LNCAP (cell line): ENCODE measurements around the gene SCFD1.

Source experiments
- TF ChIP-seq, protein P1 (sequence below): fragments of 450-650 bp; IDR thresholded peaks from 2 replicates; pipeline ENCODE4 v1.5.1; 2017; ENCODE audit warnings: mild to moderate bottlenecking

The SCFD1 gene

DNA sequence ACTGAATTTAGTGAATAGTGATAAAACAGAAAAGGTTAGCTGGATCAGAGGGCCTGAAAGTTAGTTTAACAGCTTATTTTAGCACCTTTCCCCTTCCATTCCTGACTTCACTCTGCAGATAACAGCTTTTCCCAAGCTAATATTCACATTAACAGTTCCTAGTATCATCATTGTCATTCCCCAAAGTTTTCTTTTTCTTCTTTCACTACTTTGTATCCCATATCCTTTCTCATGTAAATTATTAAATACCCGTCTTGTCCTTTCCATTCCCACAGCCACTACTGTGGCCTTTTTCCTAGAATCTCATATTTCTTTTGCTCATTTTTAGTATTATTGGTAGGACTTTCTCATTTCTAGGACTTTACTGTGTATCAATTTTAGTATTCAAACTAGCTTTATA lies 70.5 kb downstream of the SCFD1 start:
- TF ChIP-seq, protein P1, sequence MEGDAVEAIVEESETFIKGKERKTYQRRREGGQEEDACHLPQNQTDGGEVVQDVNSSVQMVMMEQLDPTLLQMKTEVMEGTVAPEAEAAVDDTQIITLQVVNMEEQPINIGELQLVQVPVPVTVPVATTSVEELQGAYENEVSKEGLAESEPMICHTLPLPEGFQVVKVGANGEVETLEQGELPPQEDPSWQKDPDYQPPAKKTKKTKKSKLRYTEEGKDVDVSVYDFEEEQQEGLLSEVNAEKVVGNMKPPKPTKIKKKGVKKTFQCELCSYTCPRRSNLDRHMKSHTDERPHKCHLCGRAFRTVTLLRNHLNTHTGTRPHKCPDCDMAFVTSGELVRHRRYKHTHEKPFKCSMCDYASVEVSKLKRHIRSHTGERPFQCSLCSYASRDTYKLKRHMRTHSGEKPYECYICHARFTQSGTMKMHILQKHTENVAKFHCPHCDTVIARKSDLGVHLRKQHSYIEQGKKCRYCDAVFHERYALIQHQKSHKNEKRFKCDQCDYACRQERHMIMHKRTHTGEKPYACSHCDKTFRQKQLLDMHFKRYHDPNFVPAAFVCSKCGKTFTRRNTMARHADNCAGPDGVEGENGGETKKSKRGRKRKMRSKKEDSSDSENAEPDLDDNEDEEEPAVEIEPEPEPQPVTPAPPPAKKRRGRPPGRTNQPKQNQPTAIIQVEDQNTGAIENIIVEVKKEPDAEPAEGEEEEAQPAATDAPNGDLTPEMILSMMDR, result no peak

DNA sequence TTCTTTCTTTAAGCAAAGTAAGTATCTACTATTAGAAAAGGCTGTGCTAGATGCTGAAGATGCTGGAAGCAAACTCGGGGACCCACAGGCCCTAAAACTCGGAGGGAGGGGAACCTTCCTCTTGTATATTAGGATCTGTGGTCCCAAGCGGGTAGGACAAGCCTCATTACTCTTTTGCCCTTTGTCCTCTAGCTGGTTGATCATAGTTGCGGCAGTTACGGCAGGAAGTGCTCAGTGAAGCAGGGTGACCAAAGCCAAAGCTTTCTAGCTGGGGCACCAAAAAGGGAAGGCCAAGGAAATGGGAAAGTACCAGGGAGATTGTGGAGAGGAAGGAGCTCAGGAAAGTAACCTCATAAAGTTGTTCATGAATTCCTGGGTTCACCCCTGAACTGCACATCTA lies 76.3 kb downstream of the SCFD1 start:
- TF ChIP-seq, protein P1, result no peak

DNA sequence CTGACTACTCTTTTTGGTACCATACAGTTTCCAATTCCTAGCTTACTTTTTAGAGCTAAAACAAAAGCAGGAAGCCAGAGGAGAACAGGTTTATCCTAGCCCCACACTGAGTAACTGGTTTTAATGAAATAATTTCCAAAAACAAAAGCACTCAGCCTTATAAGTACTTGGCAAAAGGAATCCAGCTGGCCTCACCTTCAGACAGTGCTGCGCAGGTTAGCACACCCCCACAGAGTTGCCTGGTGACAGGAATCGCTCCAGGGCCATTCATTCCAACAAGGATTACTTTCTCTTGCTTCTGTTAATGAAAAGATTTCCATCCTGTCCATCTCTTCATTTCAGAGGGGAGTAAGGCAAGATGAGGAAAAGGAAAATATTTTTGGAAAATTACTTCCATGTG lies 84.6 kb downstream of the SCFD1 start:
- TF ChIP-seq, protein P1, result no peak

DNA sequence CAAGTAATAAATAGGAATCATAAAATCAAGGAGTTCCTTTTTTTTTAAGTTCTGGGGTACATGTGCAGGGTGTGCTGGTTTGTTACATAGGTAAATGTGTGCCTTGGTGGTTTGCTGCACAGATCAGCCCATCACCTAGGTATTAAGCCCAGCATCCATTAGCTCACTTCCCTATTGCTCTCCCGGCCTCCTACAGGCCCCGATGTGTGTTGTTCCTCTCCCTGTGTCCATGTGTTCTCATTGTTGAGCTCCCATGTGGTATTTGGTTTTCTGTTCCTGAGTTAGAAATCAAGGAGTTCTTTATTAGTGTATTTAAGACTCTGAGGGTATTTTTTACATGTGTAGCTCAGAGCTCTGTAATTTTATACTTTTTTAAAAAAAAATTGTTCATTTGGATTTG lies 86.0 kb downstream of the SCFD1 start:
- TF ChIP-seq, protein P1, result no peak

DNA sequence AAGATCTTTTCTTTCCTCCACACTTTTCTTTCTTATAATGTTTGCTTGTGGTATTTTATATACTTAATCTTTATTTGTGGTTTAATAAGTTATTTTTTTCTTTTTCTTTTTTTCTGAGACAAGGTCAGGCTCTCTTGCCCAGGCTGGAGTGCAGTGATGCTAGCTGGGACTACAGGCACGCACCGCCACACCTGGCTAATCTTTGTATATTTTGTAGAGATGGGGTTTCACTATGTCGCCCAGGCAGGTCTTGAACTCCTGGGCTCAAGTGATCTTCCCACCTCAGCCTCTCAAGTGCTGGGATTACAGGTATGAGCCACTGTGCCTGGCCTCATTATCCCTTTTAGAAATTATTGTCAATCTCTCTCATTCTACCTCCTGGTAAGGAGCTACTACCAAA lies 87.1 kb downstream of the SCFD1 start:
- TF ChIP-seq, protein P1, result no peak

DNA sequence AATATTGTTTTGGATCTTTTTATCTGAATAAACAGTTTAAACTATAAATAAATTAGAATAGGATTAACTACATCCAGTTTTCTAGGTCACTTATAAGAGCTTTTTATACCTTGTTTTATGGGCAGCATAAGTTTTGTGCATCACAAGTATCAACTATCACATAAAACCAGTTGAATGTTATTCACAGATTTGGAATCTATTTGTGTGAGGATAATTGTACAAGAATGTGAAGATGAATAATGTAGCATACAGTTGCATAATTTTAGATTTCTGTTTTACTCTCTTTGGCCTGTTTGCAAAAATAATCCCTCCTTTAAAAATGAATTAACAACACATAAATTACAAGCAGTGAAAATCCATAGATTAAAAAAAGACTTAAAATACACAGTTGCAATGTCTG lies 88.8 kb downstream of the SCFD1 start:
- TF ChIP-seq, protein P1, result no peak

DNA sequence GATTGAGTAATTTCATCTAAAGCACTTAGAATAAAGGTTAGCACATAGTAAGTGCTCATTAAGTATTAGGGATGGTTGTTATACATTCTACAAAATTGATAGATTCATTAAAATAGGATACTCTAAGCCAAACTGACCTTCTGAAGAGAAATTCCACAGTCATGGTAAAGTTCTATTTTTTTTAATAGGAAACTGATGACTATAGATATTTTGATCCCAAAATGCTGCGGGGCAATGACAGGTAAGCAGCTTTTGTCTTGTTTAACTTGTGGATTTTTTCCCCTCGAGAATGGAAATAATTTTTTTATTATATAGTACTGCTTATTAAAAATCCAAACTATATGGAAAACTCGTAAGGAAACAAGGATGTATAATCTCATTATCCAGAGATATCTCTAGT lies 97.0 kb downstream of the SCFD1 start:
- TF ChIP-seq, protein P1, result no peak

DNA sequence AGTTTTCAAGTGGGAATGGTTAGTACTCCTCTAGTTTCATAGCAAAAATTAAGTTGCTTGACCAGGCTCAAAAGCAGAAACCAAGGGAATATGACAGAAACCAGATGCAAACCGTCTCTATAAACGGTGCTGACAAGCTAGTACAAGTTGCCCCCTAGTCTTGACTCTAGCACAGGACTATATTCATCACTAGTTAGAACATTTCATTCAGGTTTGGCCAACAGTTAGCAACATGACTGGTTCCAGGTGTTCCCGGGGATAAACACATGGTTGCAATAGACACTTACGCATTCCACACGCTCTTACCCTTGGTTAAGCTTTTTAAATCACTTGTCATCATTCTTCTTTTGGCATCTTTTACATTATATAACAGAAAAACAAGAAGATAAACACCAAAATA lies 103.6 kb downstream of the SCFD1 start:
- TF ChIP-seq, protein P1, result no peak
